Stimulated activated naive CD8-positive, alpha-beta T cell treated with anti-CD3 and anti-CD28 coated beads, Interleukin-15, Interleukin-2, amounts not matched to agents 100 U/mL and 50 U/mL, for 24 hours (primary cell): Measurements from ENCODE around the gene ARL2BP.
A peak's percentile ranks its signal among the peaks of the same experiment; 100 is the strongest.

ENCODE experiments used
- ATAC-seq: fragments of 150-1000 bp; cut with Tn5 transposase; one replicate; pipeline ENCODE4 v1.10.0; 2021
- DNase-seq: peaks from one replicate; pipeline ENCODE4 v3.0.0; 2021

The ARL2BP gene

GRCh38 chr16:57283214-57283958 is 38.3 kb downstream of the ARL2BP start:
- DNase-seq = no peak
- no peak for ATAC-seq

- ATAC-seq (no peak), DNase-seq (no peak)
Observed at GRCh38 chr16:57283959-57284208, 38.8 kb downstream of the ARL2BP start.

GRCh38 chr16:57284209-57284951 is 39.3 kb downstream of the ARL2BP start, which contains the start of gene PLLP:
Gene PLLP (minus strand): TSS chr16:57284672. CDS start chr16:57284540, 132 bp downstream.
- ATAC-seq (peak; percentile 53), DNase-seq (peak; percentile 56)

GRCh38 chr16:57284952-57285363 is 39.9 kb downstream of the ARL2BP start:
- no peak for DNase-seq
- peak; percentile 42 for ATAC-seq

- ATAC-seq (no peak), DNase-seq (no peak)
Observed at GRCh38 chr16:57285379-57285778, 40.3 kb downstream of the ARL2BP start.

GRCh38 chr16:57289391-57290257 is 44.6 kb downstream of the ARL2BP start:
- DNase-seq = no peak
- no peak for ATAC-seq

GRCh38 chr16:57297856-57298255 is 52.8 kb downstream of the ARL2BP start:
- ATAC-seq = no peak
- DNase-seq = peak; percentile 31

GRCh38 chr16:57299009-57299718 is 54.1 kb downstream of the ARL2BP start:
- peak; percentile 57 for DNase-seq
- no peak for ATAC-seq

GRCh38 chr16:57299719-57300386 is 54.8 kb downstream of the ARL2BP start:
- ATAC-seq (peak; percentile 85), DNase-seq (peak; percentile 84)

GRCh38 chr16:57300387-57301125 is 55.5 kb downstream of the ARL2BP start:
- peak; percentile 88 for ATAC-seq
- DNase-seq = peak; percentile 97

- no peak for DNase-seq
- no peak for ATAC-seq
Observed at GRCh38 chr16:57301126-57301817, 56.2 kb downstream of the ARL2BP start.
